ENCODE data around the gene C19orf85. TPM values are rescaled to one million over a fixed set of nuclear protein-coding genes. Genes with fewer than 3 reads are reported as not detected.

Gene C19orf85
- total and polyA plus RNA-seq, 2 experiments from 2014 or later = 1.7 to 3.4 TPM

DNA sequence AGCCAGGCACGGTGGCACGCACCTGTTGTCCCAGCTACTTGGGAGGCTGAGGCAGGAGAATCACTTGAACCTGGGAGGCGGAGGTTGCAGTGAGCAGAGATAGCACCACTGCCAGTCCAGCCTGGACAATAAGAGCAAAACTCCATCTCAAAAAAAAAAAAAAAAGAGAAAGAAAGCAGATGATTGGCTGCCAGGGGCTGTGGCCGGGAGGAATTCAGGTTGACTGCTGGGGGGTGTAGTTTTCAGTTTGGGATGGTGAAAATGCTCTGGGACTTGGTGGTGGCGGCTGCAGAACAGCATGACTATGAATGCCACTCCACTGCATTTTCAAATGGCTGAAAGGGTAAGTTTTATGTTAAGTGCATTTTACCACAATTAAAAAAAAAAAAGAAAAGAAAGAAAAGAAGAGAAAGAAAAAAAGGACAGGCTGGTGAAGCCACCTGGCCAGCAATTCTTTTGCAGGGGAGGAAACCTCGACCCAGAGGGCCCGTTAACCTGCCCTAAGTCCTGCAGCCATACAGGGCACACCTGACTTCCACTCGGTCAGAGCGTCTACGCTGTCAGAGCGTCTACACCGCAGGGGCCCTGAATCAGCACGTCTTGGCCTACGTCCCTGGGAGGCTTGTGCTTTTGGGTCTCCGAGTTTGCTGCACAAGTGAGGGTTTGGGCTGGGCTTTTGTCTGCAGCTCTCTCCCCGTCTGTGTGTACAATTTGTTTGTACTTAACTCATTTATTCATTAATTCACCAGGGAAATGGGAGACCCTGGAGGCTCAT is 6.7 kb downstream of the C19orf85 start:
- Histone ChIP-seq H3K27ac (ENCODE audit: low read depth) (no peak overlapping the region), H3K36me3 (ENCODE audit: insufficient read depth) (no peaks in the 10 kb centered on the region), H3K4me1 (ENCODE audit: insufficient read depth) (peaks cover 16% of the 10 kb centered on the region), H3K79me2 (replicated peaks; ENCODE audit: insufficient read depth) (peaks cover 21% of the 10 kb centered on the region), H3K4me3 (no peak overlapping the region), H3K27me3 (ENCODE audit: insufficient read depth) (no peaks in the 10 kb centered on the region), H3F3A (replicated peaks; ENCODE audit: low read depth) (peaks cover 17% of the 10 kb centered on the region; the same call in 1 of the 2 replicates), H2AFZ (no peak overlapping the region), H3K4me2 (no peak overlapping the region), H4K20me1 (replicated peaks; ENCODE audit: insufficient read depth) (no peaks in the 10 kb centered on the region; the same call in none of the 2 replicates), H3K9me2 (ENCODE audit: insufficient read depth) (no peaks in the 10 kb centered on the region)
- peaks cover 3% of the 10 kb centered on the region; the same call in 1 of the 3 replicates for H3K9me3 Mint-ChIP-seq
- H3K4me1 Mint-ChIP-seq = peaks cover 28% of the 10 kb centered on the region
- H3K27ac Mint-ChIP-seq = no peak overlapping the region
- DNase-seq (ENCODE audit: low spot score) = no peak
- no peak for TF ChIP-seq EZH2 (IDR thresholded peaks at IDR 0.05; ENCODE audit: low read depth, unreplicated experiment)
- H3K36me3 Mint-ChIP-seq (ENCODE audit: low read depth) = peaks cover 18% of the 10 kb centered on the region
- H3K27me3 Mint-ChIP-seq (ENCODE audit: insufficient read depth, low read depth, poor library complexity) = peaks cover 20% of the 10 kb centered on the region
- no peak overlapping the region for H3K4me3 Mint-ChIP-seq
- ATAC-seq = no peak

DNA sequence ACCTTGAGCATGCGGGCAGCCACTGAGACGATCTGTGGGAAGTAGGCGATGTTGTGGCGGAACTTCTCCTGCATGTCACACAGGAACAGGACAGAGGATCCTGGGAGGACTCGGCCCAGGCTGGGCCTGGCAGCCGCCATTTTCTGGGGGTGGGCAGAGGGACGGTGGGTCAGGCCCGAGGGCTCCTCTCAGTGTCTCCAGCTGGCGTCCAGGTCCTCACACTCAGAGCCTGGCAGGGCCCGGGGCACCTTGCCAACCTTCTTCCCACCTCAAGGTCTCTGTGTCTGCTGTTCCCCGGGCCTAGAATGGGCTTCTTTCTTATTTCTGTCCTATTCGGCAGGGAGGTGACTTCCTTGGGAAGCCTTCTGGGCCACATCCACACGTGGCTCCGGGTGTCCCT is 8.2 kb downstream of the C19orf85 start:
- peaks cover 17% of the 10 kb centered on the region for H3K4me1 ChIP-seq (ENCODE audit: insufficient read depth)
- H3K4me2 ChIP-seq = no peak overlapping the region
- no peak for ATAC-seq
- H3K4me1 Mint-ChIP-seq = peaks cover 23% of the 10 kb centered on the region
- H3K36me3 Mint-ChIP-seq (ENCODE audit: low read depth) = peaks cover 18% of the 10 kb centered on the region
- H2AFZ ChIP-seq = no peak overlapping the region
- peaks cover 12% of the 10 kb centered on the region for H3K27me3 ChIP-seq (ENCODE audit: insufficient read depth)
- peaks cover 24% of the 10 kb centered on the region for H3K27me3 Mint-ChIP-seq (ENCODE audit: insufficient read depth, low read depth, poor library complexity)
- no peaks in the 10 kb centered on the region; the same call in 2 of the 3 replicates for H3K9me3 Mint-ChIP-seq
- peaks cover 21% of the 10 kb centered on the region for H3K79me2 ChIP-seq (replicated peaks; ENCODE audit: insufficient read depth)
- no peaks in the 10 kb centered on the region for H3K36me3 ChIP-seq (ENCODE audit: insufficient read depth)
- no peak overlapping the region for H3K27ac ChIP-seq (ENCODE audit: low read depth)
- no peak overlapping the region for H3K4me3 Mint-ChIP-seq
- peaks cover 9% of the 10 kb centered on the region; the same call in 1 of the 2 replicates for H3F3A ChIP-seq (replicated peaks; ENCODE audit: low read depth)
- TF ChIP-seq POLR2AphosphoS5 (IDR thresholded peaks at IDR 0.05; ENCODE audit: low read depth) (no peak), NANOG (IDR thresholded peaks at IDR 0.05; ENCODE audit: borderline replicate concordance) (no peak)
- DNase-seq (ENCODE audit: low spot score) = no peak
- no peaks in the 10 kb centered on the region for H3K9me2 ChIP-seq (ENCODE audit: insufficient read depth)
- no peak overlapping the region for H3K4me3 ChIP-seq
- H4K20me1 ChIP-seq (replicated peaks; ENCODE audit: insufficient read depth) = no peaks in the 10 kb centered on the region; the same call in none of the 2 replicates
- H3K27ac Mint-ChIP-seq = no peak overlapping the region; the same call in 1 of the 2 replicates

DNA sequence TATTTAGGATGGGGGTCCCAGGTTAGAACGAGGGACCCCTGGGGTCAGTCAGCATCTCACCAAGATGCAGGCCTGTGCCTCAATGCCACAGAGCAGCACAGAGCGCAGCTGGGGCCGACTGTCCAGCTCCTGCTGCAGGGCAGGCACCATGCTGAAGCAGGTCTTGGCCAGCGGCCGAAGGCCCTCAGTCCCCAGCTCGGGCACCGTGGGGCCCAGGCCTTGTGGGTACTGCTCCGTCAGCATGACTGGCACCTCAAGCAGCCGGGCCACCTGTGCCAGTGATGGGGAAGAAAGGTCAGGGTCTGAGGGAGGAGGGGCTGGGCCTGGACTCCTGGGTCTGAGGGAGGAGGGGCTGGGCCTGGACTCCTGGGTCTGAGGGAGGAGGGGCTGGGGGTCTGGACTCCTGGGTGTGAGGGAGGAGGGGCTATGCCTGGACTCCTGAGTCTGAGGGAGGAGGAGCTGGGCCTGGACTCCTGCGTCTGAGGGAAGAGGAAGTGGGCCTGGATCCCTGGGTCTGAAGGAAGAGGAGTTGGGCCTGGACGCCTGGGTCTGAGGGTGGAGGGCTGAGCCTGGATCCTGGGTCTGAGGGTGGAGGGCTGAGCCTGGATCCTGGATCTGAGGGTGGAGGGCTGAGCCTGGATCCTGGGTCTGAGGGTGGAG is 8.8 kb downstream of the C19orf85 start:
- no peaks in the 10 kb centered on the region for H3K9me2 ChIP-seq (ENCODE audit: insufficient read depth)
- no peak overlapping the region for H3K27ac ChIP-seq (ENCODE audit: low read depth)
- no peak overlapping the region for H3K4me3 ChIP-seq
- H4K20me1 ChIP-seq (replicated peaks; ENCODE audit: insufficient read depth) = no peaks in the 10 kb centered on the region; the same call in none of the 2 replicates
- Mint-ChIP-seq H3K9me3 (no peaks in the 10 kb centered on the region; the same call in 2 of the 3 replicates), H3K4me3 (no peak overlapping the region), H3K36me3 (ENCODE audit: low read depth) (peaks cover 15% of the 10 kb centered on the region), H3K27ac (no peak overlapping the region), H3K4me1 (peaks cover 20% of the 10 kb centered on the region), H3K27me3 (ENCODE audit: insufficient read depth, low read depth, poor library complexity) (peaks cover 26% of the 10 kb centered on the region)
- H3K4me2 ChIP-seq = no peak overlapping the region
- no peak overlapping the region for H2AFZ ChIP-seq
- H3K27me3 ChIP-seq (ENCODE audit: insufficient read depth) = peaks cover 18% of the 10 kb centered on the region
- H3F3A ChIP-seq (replicated peaks; ENCODE audit: low read depth) = peaks cover 9% of the 10 kb centered on the region; the same call in 1 of the 2 replicates
- no peak for DNase-seq (ENCODE audit: low spot score)
- H3K4me1 ChIP-seq (ENCODE audit: insufficient read depth) = peaks cover 17% of the 10 kb centered on the region
- no peaks in the 10 kb centered on the region for H3K36me3 ChIP-seq (ENCODE audit: insufficient read depth)
- no peak for ATAC-seq
- H3K79me2 ChIP-seq (replicated peaks; ENCODE audit: insufficient read depth) = peaks cover 21% of the 10 kb centered on the region
- TF ChIP-seq POLR2AphosphoS5 (IDR thresholded peaks at IDR 0.05; ENCODE audit: low read depth) = no peak
- TF ChIP-seq, protein P1, sequence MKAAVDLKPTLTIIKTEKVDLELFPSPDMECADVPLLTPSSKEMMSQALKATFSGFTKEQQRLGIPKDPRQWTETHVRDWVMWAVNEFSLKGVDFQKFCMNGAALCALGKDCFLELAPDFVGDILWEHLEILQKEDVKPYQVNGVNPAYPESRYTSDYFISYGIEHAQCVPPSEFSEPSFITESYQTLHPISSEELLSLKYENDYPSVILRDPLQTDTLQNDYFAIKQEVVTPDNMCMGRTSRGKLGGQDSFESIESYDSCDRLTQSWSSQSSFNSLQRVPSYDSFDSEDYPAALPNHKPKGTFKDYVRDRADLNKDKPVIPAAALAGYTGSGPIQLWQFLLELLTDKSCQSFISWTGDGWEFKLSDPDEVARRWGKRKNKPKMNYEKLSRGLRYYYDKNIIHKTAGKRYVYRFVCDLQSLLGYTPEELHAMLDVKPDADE (IDR thresholded peaks at IDR 0.05) = no peak
- TF ChIP-seq CREB1 (CRISPR knock-in tag; IDR thresholded peaks at IDR 0.05; ENCODE audit: low read depth) = no peak
- TF ChIP-seq, protein P2, sequence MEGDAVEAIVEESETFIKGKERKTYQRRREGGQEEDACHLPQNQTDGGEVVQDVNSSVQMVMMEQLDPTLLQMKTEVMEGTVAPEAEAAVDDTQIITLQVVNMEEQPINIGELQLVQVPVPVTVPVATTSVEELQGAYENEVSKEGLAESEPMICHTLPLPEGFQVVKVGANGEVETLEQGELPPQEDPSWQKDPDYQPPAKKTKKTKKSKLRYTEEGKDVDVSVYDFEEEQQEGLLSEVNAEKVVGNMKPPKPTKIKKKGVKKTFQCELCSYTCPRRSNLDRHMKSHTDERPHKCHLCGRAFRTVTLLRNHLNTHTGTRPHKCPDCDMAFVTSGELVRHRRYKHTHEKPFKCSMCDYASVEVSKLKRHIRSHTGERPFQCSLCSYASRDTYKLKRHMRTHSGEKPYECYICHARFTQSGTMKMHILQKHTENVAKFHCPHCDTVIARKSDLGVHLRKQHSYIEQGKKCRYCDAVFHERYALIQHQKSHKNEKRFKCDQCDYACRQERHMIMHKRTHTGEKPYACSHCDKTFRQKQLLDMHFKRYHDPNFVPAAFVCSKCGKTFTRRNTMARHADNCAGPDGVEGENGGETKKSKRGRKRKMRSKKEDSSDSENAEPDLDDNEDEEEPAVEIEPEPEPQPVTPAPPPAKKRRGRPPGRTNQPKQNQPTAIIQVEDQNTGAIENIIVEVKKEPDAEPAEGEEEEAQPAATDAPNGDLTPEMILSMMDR (conservative IDR thresholded peaks at IDR 0.05; ENCODE audit: low read depth in 2 of 2) = no peak
- TF ChIP-seq ZNF331 (CRISPR knock-in tag; IDR thresholded peaks at IDR 0.05; ENCODE audit: low read depth) = no peak
- no peak for TF ChIP-seq JUNB (IDR thresholded peaks at IDR 0.05; ENCODE audit: unreplicated experiment)
- no peak for TF ChIP-seq STAT1 (IDR thresholded peaks at IDR 0.05; ENCODE audit: unreplicated experiment)
- TF ChIP-seq ZNF114 (CRISPR knock-in tag; IDR thresholded peaks at IDR 0.05) = no peak
- TF ChIP-seq, protein P3, sequence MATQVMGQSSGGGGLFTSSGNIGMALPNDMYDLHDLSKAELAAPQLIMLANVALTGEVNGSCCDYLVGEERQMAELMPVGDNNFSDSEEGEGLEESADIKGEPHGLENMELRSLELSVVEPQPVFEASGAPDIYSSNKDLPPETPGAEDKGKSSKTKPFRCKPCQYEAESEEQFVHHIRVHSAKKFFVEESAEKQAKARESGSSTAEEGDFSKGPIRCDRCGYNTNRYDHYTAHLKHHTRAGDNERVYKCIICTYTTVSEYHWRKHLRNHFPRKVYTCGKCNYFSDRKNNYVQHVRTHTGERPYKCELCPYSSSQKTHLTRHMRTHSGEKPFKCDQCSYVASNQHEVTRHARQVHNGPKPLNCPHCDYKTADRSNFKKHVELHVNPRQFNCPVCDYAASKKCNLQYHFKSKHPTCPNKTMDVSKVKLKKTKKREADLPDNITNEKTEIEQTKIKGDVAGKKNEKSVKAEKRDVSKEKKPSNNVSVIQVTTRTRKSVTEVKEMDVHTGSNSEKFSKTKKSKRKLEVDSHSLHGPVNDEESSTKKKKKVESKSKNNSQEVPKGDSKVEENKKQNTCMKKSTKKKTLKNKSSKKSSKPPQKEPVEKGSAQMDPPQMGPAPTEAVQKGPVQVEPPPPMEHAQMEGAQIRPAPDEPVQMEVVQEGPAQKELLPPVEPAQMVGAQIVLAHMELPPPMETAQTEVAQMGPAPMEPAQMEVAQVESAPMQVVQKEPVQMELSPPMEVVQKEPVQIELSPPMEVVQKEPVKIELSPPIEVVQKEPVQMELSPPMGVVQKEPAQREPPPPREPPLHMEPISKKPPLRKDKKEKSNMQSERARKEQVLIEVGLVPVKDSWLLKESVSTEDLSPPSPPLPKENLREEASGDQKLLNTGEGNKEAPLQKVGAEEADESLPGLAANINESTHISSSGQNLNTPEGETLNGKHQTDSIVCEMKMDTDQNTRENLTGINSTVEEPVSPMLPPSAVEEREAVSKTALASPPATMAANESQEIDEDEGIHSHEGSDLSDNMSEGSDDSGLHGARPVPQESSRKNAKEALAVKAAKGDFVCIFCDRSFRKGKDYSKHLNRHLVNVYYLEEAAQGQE (IDR thresholded peaks at IDR 0.05; ENCODE audit: unreplicated experiment) = no peak
